ENCODE measurements around the gene HSP90AB1. TPM values are rescaled to one million over a fixed set of nuclear protein-coding genes. Genes with fewer than 3 reads are reported as not detected.

HSP90AB1 gene
- total RNA-seq, 2 donors from 2014 or later: 716 to 772 TPM

GRCh38 chr6:44267252-44267651, 20.4 kb downstream of the HSP90AB1 start:
- no peak overlapping the region for H3K27ac ChIP-seq
- H3K9me3 ChIP-seq: no peaks in the 10 kb centered on the region
- H3K4me3 ChIP-seq: no peak overlapping the region
- H3K27me3 ChIP-seq: peaks cover 0 to 7% of the 10 kb centered on the region in 2 donors
- TF ChIP-seq CTCF (IDR thresholded peaks at IDR 0.05): no peak
- no peak for DNase-seq (ENCODE audit: low spot score)
- H3K4me1 ChIP-seq: peaks cover 0 to 32% of the 10 kb centered on the region in 2 donors
- H3K36me3 ChIP-seq: no peaks in the 10 kb centered on the region

DNA sequence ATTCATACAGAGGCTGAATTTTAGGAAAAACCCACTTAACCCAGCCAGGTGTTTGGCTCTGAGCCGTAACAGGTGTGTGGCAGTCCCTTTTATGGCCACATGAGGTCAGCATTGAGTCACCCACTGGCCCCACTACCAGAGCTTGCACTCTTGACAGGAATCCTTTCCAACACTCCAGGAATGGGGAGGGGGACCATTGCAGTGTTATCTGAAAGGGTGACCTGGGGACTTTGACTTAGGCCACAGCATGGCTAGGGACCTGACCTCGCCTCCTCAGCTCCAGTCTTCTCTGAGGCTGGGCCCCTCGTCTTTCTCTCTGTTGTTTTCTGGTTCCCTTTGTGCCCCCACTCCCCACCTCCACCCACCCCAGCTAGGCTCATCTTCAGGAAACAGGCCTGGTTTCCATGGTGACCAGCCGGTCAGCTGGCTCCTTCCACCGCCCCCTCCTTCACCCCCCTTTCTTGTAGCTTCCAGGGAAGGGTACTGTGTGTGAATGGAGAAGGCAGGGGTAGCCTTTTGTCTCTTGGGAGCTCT, 21.3 kb downstream of the HSP90AB1 start:
- Histone ChIP-seq H3K4me3 (no peak overlapping the region), H3K4me1 (peaks cover 0 to 23% of the 10 kb centered on the region in 2 donors), H3K36me3 (no peaks in the 10 kb centered on the region), H3K9me3 (no peaks in the 10 kb centered on the region), H3K27me3 (peaks cover 0 to 7% of the 10 kb centered on the region in 2 donors), H3K27ac (no peak overlapping the region)
- DNase-seq (ENCODE audit: low spot score): no peak
- TF ChIP-seq CTCF (IDR thresholded peaks at IDR 0.05): peak; percentile 83 to 89

DNA sequence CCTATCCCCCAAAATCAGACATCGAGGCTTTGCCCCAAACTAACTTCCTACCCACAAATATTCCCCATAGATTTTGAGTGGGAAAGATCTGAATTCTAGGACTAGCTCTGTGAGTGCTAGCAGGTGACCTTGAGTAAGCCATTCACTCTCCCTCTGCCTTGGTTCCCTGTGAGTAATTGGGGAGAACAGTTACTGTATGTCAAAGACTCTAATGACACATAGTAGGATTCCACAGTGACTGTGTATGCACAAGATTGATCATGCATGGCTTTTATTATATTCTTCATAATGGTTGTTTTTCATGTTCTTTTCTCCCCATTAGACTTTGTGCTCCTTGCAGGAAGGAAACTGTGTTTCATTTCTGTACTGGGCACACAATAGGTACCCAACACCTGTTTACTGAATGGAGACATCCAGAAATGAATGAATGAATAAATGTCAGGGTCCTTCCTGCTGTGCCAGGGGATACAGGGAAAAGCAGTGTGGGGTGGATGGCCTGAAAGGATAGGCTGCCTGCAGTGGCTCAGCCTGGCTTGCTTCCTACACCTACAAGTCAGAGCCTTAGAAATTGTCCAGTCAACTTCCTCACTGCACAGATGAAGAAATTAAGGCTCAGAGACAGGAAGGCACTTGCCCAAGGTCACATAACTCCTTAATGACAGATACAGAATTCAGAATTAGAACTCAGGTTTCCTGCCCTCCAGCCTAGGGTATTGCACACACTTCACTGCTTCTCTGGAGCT, 22.4 kb downstream of the HSP90AB1 start:
- DNase-seq (ENCODE audit: low spot score): no peak
- peaks cover 0 to 7% of the 10 kb centered on the region in 2 donors for H3K27me3 ChIP-seq

GRCh38 chr6:44269921-44270525, 23.1 kb downstream of the HSP90AB1 start, which contains the start of gene TMEM151B:
Gene TMEM151B, plus strand, starts transcription at chr6:44270450. Its CDS starts 293 bp downstream, at chr6:44270743.
- H3K36me3 ChIP-seq: no peaks in the 10 kb centered on the region
- no peaks in the 10 kb centered on the region for H3K9me3 ChIP-seq
- H3K4me1 ChIP-seq: peaks cover 0 to 4% of the 10 kb centered on the region in 2 donors
- no peak within 1 kb of the TSS for H3K27ac ChIP-seq
- H3K4me3 ChIP-seq: peak within 1 kb of the TSS; percentile 34 to 49
- TF ChIP-seq CTCF (IDR thresholded peaks at IDR 0.05): no peak
- DNase-seq (ENCODE audit: low spot score): no peak
- H3K27me3 ChIP-seq: peaks cover 0 to 7% of the 10 kb centered on the region in 2 donors

More for the DNA sequence above, 22.4 kb downstream of the HSP90AB1 start:
- no peaks in the 10 kb centered on the region for H3K36me3 ChIP-seq
- no peak overlapping the region for H3K27ac ChIP-seq
- no peaks in the 10 kb centered on the region for H3K9me3 ChIP-seq
- no peak for TF ChIP-seq CTCF (IDR thresholded peaks at IDR 0.05)
- no peak overlapping the region for H3K4me3 ChIP-seq
- peaks cover 0 to 11% of the 10 kb centered on the region in 2 donors for H3K4me1 ChIP-seq

DNA sequence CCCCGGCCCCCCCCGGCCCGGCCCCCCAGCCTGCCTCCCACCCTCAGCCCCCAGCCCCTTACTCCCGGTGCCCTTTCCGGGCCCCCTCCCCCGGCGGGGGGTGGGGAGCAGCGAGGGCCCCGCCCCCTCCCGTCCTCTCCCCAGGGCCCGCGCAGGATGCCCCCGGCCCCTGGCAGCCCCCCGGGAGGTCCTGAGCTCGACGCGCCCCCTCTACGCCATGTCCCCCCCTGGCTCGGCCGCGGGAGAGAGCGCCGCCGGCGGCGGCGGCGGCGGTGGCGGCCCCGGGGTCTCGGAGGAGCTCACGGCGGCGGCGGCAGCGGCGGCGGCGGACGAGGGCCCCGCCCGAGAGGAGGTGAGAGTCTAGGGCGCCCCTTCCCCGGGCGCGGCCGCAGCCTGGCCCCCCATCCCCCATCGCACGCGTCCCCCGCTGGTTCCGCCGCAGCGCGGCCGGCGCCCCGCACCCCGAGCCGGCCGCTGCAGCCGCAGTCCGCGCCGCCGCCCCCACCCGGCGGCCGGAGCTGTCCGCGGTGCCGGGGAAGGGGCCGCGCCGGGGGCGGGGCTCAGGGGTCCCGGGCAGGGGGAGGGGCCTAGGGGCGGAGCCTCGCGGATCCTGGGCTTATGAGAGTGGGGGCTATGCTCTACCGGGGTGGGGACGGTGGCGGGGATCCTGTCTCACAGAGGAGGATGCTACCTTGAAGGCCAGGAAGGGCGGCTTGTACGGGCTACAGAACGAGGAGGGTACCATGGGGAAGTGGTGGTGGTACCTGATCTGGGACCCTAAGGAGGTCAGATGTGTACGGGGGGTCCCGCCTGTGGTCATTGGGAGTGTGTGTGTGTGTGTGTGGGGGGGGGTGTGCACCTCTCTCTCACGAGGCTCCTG, 23.9 kb downstream of the HSP90AB1 start:
- Histone ChIP-seq H3K9me3 (no peaks in the 10 kb centered on the region), H3K4me1 (peaks cover 0 to 4% of the 10 kb centered on the region in 2 donors), H3K36me3 (no peaks in the 10 kb centered on the region), H3K27ac (no peak overlapping the region), H3K27me3 (peaks cover 0 to 12% of the 10 kb centered on the region in 2 donors), H3K4me3 (peak overlapping the region; percentile 34 to 49)
- no peak for TF ChIP-seq CTCF (IDR thresholded peaks at IDR 0.05)
- no peak for DNase-seq (ENCODE audit: low spot score)

All from right atrium auricular region (tissue), 2 donors.